K562 treated with DMSO at 1 percent for 24 hours (cell line): Measurements from ENCODE around the gene SNX6. TPM values are rescaled to one million over a fixed set of nuclear protein-coding genes. Genes with fewer than 3 reads are reported as not detected.

Source experiments
- total RNA-seq: library from RNA; unstranded; fragments of 300-600 nt; gene quantifications from 2 replicates; pipeline ENCODE4 v1.2.3, GENCODE V29; 2022; ENCODE audit warnings: low read depth; ENCODE audit not compliant: insufficient read depth

The SNX6 gene
- total RNA-seq = 26.4 and 28.1 TPM in 2 replicates

DNA sequence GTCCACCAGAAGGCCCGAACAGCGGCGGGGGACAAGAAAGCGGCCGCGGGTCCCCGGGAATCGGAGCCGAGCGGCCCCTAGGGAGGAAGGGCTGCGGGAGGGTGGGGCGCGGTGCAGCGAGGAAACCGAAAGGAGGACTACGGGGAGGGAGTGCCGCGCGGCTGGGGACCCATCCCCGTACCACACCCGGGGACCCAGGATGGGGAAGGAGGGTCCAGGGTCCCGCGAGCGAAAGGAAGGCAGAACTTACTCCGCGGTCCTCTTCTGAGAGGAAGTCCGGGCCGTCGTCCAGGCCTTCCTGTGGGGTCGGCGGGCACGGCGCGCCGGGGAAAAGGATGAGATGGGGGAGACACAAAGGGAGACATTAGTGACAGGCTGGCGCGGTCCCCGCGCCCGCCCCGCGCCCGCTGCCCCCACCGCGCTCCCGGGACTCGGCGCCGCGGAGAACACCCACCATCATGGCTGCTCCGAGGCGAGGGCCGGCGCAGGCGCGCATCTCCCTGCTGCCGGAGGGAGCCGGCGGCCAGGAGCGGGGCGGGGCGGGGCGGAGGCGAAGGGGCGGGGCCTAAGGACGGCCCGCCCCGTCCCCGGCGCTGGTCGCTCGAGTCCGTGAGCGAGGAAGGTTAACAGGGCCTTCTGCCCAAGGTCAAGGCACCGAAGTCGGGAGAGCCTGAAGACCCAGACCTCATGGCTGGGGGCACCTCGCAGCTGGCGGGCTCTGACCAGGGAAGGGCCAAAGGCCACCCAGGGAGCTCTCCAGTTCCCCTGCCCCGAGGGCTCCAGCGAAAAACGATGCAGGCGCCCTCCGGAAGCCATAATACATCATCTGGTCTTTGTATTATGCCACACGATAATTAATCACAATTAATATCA, at the start of gene SNX6:
SNX6 (minus strand) TSS at position 492 of the 873 bp plus-strand sequence; CDS start at position 460, 32 bp downstream.

DNA sequence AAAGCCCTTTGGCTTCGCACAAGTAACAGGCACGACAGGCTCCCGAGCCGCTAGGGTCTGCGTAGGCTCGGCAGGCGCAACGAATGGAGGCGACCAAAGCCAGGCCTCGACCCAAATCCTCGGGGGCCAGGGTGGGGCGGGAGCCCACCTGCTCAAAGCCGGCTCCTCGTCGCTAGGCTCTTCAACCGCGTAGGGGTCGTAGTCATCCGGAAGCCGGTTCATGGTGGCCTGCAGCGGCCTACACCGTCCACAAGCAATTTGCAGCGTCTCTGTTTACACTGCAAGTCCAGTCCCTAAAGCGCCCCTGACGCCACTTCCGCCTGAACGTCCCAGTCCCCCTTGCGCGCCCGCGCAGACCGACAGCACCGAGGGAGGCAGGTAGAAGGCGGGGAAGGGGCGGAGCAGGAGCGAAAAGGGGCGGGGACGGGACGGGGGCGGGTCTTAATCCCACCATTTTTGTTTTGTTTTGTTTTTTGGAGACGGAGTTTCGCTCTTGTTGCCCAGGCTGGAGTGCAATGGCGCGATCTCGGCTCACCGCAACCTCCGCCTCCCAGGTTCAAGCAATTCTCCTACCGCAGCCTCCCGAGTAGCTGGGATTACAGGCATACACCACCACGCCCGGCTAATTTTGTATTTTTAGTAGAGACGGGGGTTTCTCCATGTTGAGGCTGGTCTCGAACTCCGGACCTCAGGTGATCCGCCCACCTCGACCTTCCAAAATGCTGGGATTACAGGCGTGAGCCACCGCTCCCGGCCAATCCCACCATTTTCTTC, 90.4 kb downstream of the SNX6 start, which contains the start of gene EAPP:
EAPP (minus strand) TSS at position 295 of the 774 bp plus-strand sequence; CDS start at position 222, 73 bp downstream.

Other genes starting within 250 kb of the SNX6 start
- gene SPTSSA, start 167.9 kb downstream of the SNX6 start, total RNA-seq = 13.7 and 17.0 TPM in 2 replicates
- 18.9 and 20.5 TPM in 2 replicates for gene EAPP, start 90.4 kb downstream of the SNX6 start, total RNA-seq
- 4.0 and 5.7 TPM in 2 replicates for gene CFL2, start 84.4 kb upstream of the SNX6 start, total RNA-seq
- gene BAZ1A, start 245.2 kb upstream of the SNX6 start, total RNA-seq = 11.2 and 12.9 TPM in 2 replicates